Activated CD8-positive, alpha-beta T cell treated with anti-CD3 and anti-CD28 coated beads for 36 hours (primary cell): ENCODE data around the gene MYLK4. TPM values are rescaled to one million over a fixed set of nuclear protein-coding genes. Genes with fewer than 3 reads are reported as not detected.

Source experiments
- ATAC-seq: fragments of 200-7000 bp; cut with Tn5 transposase; one replicate; pipeline ENCODE4 v1.10.0; 2021; ENCODE audit warnings: mild to moderate bottlenecking, moderate library complexity
- CTCF ChIA-PET: fragments of 350-600 bp; sonication (Branson Sonifier 250); formaldehyde crosslinking; loops from one replicate; lab custom pipeline; 2021; ENCODE audit warnings: antibody characterized with exemption; lab: Charles Lee
- POLR2A ChIA-PET: fragments of 350-600 bp; sonication (Branson Sonifier 250); formaldehyde crosslinking; loops from one replicate; lab custom pipeline; 2021; ENCODE audit warnings: antibody characterized with exemption; lab: Charles Lee
- DNase-seq: peaks from one replicate; pipeline ENCODE4 v3.0.0-alpha.2; 2020
- H3K27ac Mint-ChIP-seq: one replicate; pipeline ENCODE4 v1.8.0; 2021; ENCODE audit warnings: mild to moderate bottlenecking, mixed read lengths
- H3K27me3 Mint-ChIP-seq: one replicate; pipeline ENCODE4 v1.8.0; 2021; ENCODE audit warnings: mixed read lengths
- H3K36me3 Mint-ChIP-seq: one replicate; pipeline ENCODE4 v1.8.0; 2021; ENCODE audit warnings: low read depth, mixed read lengths
- H3K4me1 Mint-ChIP-seq: one replicate; pipeline ENCODE4 v1.8.0; 2021; ENCODE audit warnings: low read depth, mixed read lengths
- H3K4me3 Mint-ChIP-seq: one replicate; pipeline ENCODE4 v1.8.0; 2021; ENCODE audit warnings: mild to moderate bottlenecking, moderate library complexity, mixed read lengths
- H3K9me3 Mint-ChIP-seq: one replicate; pipeline ENCODE4 v1.8.0; 2021; ENCODE audit warnings: mixed read lengths
- CTCF ChIP-seq: fragments of 200-600 bp; IDR thresholded peaks from one replicate; pipeline ENCODE4 v1.8.0; 2022; ENCODE audit warnings: antibody characterized with exemption, mild to moderate bottlenecking
- intact Hi-C: fragments of 100-400 bp; cut with micrococcal nuclease; formaldehyde crosslinking; loops from one replicate; pipeline ENCODE4 v1.10.0; 2022
- total RNA-seq, 2 experiments: library from RNA; stranded (reverse); gene quantifications; one replicate each; pipeline ENCODE4 v1.2.3, GENCODE V29; 2021

MYLK4 gene
- total RNA-seq, 2 experiments from 2014 or later: 0.09 to 0.11 TPM

GRCh38 chr6:2653369-2654032 lies 97.2 kb downstream of the MYLK4 start:
- ChIA-PET CTCF (interaction anchor here (0.6 to 0.9 kb wide), 3 partner anchors 18 to 450 kb away, joined by 3 read pairs; no protein-coding TSS in a partner anchor), POLR2A (no interaction called here)
- no peaks in the 10 kb centered on the region for H3K36me3 Mint-ChIP-seq
- DNase-seq: no peak
- H3K27ac Mint-ChIP-seq: no peak overlapping the region
- no peaks in the 10 kb centered on the region for H3K9me3 Mint-ChIP-seq
- ATAC-seq: no peak
- H3K4me3 Mint-ChIP-seq: no peak overlapping the region
- peaks cover under 1% of the 10 kb centered on the region for H3K4me1 Mint-ChIP-seq
- no peak for TF ChIP-seq CTCF
- intact Hi-C loops: no loop called here
- H3K27me3 Mint-ChIP-seq: peaks cover 13% of the 10 kb centered on the region

- intact Hi-C loops: no loop called here
- H3K27ac Mint-ChIP-seq: no peak overlapping the region
- POLR2A ChIA-PET: no interaction called here
- DNase-seq (no peak), ATAC-seq (no peak)
- TF ChIP-seq CTCF: no peak
- peaks cover 14% of the 10 kb centered on the region for H3K27me3 Mint-ChIP-seq
- H3K36me3 Mint-ChIP-seq: no peaks in the 10 kb centered on the region
- H3K4me3 Mint-ChIP-seq: no peak overlapping the region
- H3K4me1 Mint-ChIP-seq: no peaks in the 10 kb centered on the region
- CTCF ChIA-PET: no interaction called here
- no peaks in the 10 kb centered on the region for H3K9me3 Mint-ChIP-seq
Observed at GRCh38 chr6:2652611-2653010, 98.1 kb downstream of the MYLK4 start.

GRCh38 chr6:2651961-2652360 lies 98.8 kb downstream of the MYLK4 start:
- ATAC-seq (no peak), DNase-seq (no peak)
- POLR2A ChIA-PET: no interaction called here
- H3K27me3 Mint-ChIP-seq: peaks cover 14% of the 10 kb centered on the region
- CTCF ChIA-PET: no interaction called here
- intact Hi-C loops: no loop called here
- no peaks in the 10 kb centered on the region for H3K4me1 Mint-ChIP-seq
- H3K36me3 Mint-ChIP-seq: no peaks in the 10 kb centered on the region
- no peak overlapping the region for H3K4me3 Mint-ChIP-seq
- no peak for TF ChIP-seq CTCF
- H3K9me3 Mint-ChIP-seq: no peaks in the 10 kb centered on the region
- no peak overlapping the region for H3K27ac Mint-ChIP-seq

- Mint-ChIP-seq H3K4me1 (no peaks in the 10 kb centered on the region), H3K9me3 (no peaks in the 10 kb centered on the region), H3K4me3 (no peak overlapping the region), H3K36me3 (no peaks in the 10 kb centered on the region), H3K27ac (no peak overlapping the region), H3K27me3 (peaks cover 18% of the 10 kb centered on the region)
- DNase-seq (no peak), ATAC-seq (no peak)
- intact Hi-C loops: no loop called here
- TF ChIP-seq CTCF: no peak
- ChIA-PET POLR2A (no interaction called here), CTCF (no interaction called here)
Observed at GRCh38 chr6:2651536-2651935, 99.2 kb downstream of the MYLK4 start.

GRCh38 chr6:2646346-2646745 lies 104.4 kb downstream of the MYLK4 start:
- Mint-ChIP-seq H3K27me3 (peaks cover 29% of the 10 kb centered on the region), H3K27ac (no peak overlapping the region), H3K36me3 (no peaks in the 10 kb centered on the region), H3K4me3 (no peak overlapping the region), H3K4me1 (no peaks in the 10 kb centered on the region), H3K9me3 (no peaks in the 10 kb centered on the region)
- no peak for TF ChIP-seq CTCF
- POLR2A ChIA-PET: no interaction called here
- ATAC-seq (no peak), DNase-seq (no peak)
- CTCF ChIA-PET: interaction anchor here (1.5 to 4.3 kb wide), 3 partner anchors 9 to 92 kb away, joined by 3 to 35 read pairs (median 3); no protein-coding TSS in a partner anchor
- intact Hi-C loops: no loop called here
